ENCODE measurements around the gene MLKL. TPM values are rescaled to one million over a fixed set of nuclear protein-coding genes. Genes with fewer than 3 reads are reported as not detected.

MLKL gene
- total RNA-seq (ENCODE audit: low replicate concordance), result 9.1 and 10.2 TPM in 2 replicates

DNA sequence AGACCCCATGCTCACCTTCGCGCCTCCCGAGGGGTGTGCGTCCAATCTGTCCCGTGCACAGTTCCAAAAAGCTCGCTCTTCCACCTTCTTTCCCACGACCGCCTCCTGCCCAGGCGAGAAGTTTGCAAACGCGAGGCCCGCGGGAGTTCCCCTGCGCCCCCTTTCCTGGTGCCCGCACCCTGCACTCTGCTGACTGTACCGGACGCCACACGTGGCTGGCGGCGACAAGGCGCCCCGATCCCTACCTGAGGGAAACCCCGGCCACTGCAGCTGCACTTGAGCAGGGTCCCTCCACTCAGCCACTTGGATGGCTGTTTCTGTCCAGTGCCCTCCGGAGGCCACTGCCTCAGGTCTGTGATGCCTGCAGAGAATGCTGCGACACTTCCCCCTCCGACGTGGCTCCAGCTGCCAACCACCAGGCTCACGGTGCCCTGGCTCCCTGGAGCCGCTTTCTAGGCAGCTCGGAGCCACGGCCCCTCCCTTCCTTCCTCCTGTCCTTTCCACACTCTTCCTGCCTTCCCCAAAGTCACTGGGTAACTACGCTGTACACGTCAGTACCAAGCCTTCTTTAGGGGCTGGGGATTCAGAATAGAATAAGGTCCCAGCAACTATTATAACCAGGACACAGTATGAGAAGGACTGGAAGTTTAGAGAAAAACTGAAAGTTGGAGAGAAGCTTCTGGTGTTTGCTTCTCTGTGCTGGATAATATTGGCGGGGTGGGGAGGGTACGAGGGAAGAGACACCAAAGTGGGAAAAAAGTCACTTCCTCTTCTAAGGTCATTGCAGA lies at the start of gene MLKL:
TSS of gene MLKL (minus strand) at position 425 of the 788 bp plus-strand sequence. CDS start 5,105 bp downstream, outside the sequence.

DNA sequence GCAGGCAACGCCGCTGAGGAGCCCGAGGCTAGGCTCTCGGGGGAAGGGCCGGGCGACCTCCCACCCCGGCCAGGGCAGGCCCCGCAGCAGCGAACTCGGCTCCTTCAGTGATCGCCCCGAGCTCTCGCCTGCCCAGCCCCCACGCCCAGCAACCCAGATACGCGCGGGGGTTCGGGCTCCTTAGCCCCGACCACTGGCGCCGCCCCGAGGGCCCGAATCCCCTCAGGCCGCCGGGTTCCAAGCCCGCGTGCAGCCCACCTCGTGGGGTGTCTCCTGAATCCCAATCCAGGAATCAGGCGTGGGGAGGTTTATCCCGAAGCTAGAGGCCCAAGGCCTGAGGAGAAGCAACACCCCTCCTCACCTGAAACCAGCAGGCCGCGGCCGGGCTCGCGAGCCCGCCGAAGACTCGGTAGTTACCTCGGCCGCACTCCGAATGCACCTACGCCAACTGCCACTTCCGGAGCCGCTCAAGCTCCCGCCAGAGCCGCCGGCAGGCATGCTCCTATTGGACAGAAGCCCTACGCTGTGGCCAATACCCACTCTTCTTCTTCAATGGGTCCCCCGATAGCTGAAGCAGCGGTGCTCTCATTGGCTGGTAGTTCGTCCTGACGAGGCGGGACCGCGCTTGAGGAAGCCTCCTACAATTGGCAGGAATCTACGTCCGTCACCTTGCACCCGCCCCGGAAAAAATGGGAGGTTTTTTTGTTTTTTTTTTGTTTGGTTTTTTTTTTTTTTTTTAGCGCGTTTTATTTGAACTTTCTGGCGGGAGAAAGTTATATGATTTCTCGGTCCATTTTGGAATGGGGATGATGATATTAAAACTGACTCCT lies 34.0 kb downstream of the MLKL start, which contains the start of gene RFWD3:
TSS of gene RFWD3 (minus strand) at position 453 of the 830 bp plus-strand sequence. CDS start 5,428 bp downstream, outside the sequence.

Other genes with a start within 250 kb of the MLKL start
- gene GLG1, start 93.7 kb downstream of the MLKL start, total RNA-seq (ENCODE audit: low replicate concordance), result 143 and 156 TPM in 2 replicates
- gene RFWD3, start 34.0 kb downstream of the MLKL start, total RNA-seq (ENCODE audit: low replicate concordance), result 8.5 and 14.0 TPM in 2 replicates
- not detected in 2 replicates for gene FA2H, start 74.0 kb upstream of the MLKL start, total RNA-seq (ENCODE audit: low replicate concordance)